ENCODE data around the gene TARM1. TPM values are rescaled to one million over a fixed set of nuclear protein-coding genes. Genes with fewer than 3 reads are reported as not detected.

The TARM1 gene
- total RNA-seq, 1 donor from 2014 or later, result not detected

DNA sequence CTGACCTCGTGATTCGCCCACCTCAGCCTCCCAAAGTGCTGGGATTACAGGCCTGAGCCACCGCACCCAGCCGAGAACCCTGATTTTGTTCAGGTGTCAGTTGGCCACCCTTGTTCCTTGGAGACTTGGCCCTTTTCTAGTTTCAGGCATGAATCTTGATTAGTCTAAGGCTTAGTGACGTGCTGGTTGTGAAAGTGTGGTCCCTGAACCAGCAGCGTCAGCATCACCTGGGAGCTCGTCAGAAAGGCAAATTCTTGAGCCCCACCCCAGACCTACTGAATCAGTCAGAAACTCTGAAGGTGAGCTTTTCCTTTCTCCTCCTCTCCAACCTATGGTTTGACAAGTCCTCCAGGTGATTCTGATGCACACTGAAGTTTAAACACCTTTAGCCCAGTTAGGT lies 54.5 kb downstream of the TARM1 start:
- DNase-seq, result no peak
- H3K4me1 Mint-ChIP-seq (ENCODE audit: low read depth, unreplicated experiment), result peaks cover 6% of the 10 kb centered on the region
- peaks cover 6% of the 10 kb centered on the region for H3K27me3 Mint-ChIP-seq (ENCODE audit: unreplicated experiment)
- no peaks in the 10 kb centered on the region for H3K9me3 Mint-ChIP-seq (ENCODE audit: unreplicated experiment)
- no peak overlapping the region for H3K27ac Mint-ChIP-seq (ENCODE audit: unreplicated experiment)
- TF ChIP-seq, protein P1, sequence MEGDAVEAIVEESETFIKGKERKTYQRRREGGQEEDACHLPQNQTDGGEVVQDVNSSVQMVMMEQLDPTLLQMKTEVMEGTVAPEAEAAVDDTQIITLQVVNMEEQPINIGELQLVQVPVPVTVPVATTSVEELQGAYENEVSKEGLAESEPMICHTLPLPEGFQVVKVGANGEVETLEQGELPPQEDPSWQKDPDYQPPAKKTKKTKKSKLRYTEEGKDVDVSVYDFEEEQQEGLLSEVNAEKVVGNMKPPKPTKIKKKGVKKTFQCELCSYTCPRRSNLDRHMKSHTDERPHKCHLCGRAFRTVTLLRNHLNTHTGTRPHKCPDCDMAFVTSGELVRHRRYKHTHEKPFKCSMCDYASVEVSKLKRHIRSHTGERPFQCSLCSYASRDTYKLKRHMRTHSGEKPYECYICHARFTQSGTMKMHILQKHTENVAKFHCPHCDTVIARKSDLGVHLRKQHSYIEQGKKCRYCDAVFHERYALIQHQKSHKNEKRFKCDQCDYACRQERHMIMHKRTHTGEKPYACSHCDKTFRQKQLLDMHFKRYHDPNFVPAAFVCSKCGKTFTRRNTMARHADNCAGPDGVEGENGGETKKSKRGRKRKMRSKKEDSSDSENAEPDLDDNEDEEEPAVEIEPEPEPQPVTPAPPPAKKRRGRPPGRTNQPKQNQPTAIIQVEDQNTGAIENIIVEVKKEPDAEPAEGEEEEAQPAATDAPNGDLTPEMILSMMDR (IDR thresholded peaks at IDR 0.05; ENCODE audit: partially characterized antibody, unreplicated experiment), result no peak
- H3K4me3 Mint-ChIP-seq (ENCODE audit: unreplicated experiment), result no peak overlapping the region
- H3K36me3 Mint-ChIP-seq (ENCODE audit: unreplicated experiment), result no peaks in the 10 kb centered on the region

DNA sequence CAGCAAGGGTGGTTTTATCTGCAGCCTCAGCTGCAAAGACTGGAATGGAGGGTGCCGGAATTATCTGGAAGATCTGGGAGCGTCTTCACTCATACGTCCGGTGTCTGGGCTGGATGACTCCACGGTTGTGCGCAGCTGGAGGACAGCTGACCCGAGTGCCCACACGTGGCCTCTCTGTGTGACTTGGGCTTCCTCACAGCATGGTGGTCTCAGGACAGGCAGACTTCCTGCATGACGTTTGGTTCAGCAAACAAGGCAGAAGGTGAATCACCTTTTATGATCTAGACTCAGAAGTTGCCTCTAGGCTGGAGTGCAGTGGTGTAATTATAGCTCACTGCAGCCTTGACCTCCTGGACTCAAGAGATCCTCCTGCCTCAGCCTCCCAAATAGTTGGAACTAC lies 56.5 kb downstream of the TARM1 start:
- Mint-ChIP-seq H3K27me3 (ENCODE audit: unreplicated experiment) (peaks cover 10% of the 10 kb centered on the region), H3K4me1 (ENCODE audit: low read depth, unreplicated experiment) (peaks cover 5% of the 10 kb centered on the region), H3K27ac (ENCODE audit: unreplicated experiment) (no peak overlapping the region), H3K9me3 (ENCODE audit: unreplicated experiment) (no peaks in the 10 kb centered on the region), H3K4me3 (ENCODE audit: unreplicated experiment) (no peak overlapping the region), H3K36me3 (ENCODE audit: unreplicated experiment) (no peaks in the 10 kb centered on the region)
- TF ChIP-seq, protein P1 (IDR thresholded peaks at IDR 0.05; ENCODE audit: partially characterized antibody, unreplicated experiment), result no peak
- DNase-seq, result no peak

DNA sequence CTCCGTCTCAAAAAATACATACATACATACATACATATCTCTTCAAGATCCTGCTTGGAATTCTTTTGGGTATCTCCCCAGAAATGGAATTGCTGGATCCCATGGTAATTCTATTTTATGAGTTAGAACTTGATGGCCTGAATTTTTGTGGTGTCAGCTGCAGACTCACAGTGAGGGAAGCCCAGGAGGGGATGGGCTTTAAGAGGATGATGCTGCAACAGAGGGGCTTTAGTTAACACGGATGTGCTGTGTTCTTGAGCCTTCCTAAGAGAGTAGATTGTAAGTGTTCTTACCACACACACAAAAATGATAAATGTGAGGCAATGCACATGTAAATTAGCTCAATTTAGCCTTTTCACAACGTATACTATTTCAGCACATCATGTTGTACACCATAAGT lies 58.0 kb downstream of the TARM1 start:
- no peak for DNase-seq
- Mint-ChIP-seq H3K4me3 (ENCODE audit: unreplicated experiment) (no peak overlapping the region), H3K27ac (ENCODE audit: unreplicated experiment) (no peak overlapping the region), H3K27me3 (ENCODE audit: unreplicated experiment) (peaks cover 10% of the 10 kb centered on the region), H3K36me3 (ENCODE audit: unreplicated experiment) (no peaks in the 10 kb centered on the region), H3K9me3 (ENCODE audit: unreplicated experiment) (no peaks in the 10 kb centered on the region), H3K4me1 (ENCODE audit: low read depth, unreplicated experiment) (peaks cover 5% of the 10 kb centered on the region)
- TF ChIP-seq, protein P1 (IDR thresholded peaks at IDR 0.05; ENCODE audit: partially characterized antibody, unreplicated experiment), result no peak

DNA sequence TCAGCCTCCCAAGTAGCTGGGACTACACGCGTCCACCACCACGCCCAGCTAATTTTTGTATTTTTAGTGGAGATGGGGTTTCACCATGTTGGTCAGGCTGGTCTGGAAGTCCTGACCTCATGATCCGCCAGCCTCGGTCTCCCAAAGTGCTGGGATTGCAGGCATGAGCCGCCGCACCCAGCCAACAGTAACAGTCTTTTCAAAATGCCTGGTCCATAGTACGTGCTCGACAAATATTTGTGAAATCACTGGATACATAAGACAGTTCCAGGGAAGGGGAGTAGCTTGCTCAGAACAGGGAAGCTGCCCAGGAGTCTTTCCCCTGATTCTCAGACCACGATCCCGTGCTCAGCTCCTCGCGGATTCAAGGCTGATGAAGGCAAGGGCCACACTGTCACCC lies 59.2 kb downstream of the TARM1 start:
- Mint-ChIP-seq H3K9me3 (ENCODE audit: unreplicated experiment) (no peaks in the 10 kb centered on the region), H3K27me3 (ENCODE audit: unreplicated experiment) (peaks cover 10% of the 10 kb centered on the region), H3K36me3 (ENCODE audit: unreplicated experiment) (peaks cover 7% of the 10 kb centered on the region), H3K4me3 (ENCODE audit: unreplicated experiment) (no peak overlapping the region), H3K27ac (ENCODE audit: unreplicated experiment) (no peak overlapping the region), H3K4me1 (ENCODE audit: low read depth, unreplicated experiment) (peaks cover 5% of the 10 kb centered on the region)
- TF ChIP-seq, protein P1 (IDR thresholded peaks at IDR 0.05; ENCODE audit: partially characterized antibody, unreplicated experiment), result no peak
- DNase-seq, result no peak

DNA sequence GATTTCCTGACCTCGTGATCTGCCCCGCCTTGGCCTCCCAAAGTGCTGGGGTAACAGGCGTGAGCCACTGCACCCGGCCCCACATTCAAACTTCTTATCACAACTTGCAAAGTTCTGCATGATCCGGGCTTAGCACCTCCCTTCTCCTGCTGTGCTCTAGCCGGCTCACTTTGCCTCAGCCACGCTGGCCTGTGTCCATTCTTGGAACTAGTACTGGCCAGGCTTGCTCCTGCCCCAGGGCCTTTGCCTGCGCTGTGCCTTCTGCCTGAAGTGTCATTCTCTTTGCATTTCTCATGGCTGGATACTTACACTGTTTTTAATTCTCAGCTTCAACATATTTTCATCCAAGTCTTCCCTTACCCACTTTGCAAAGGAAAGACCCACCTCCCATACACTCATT lies 59.8 kb downstream of the TARM1 start:
- H3K27ac Mint-ChIP-seq (ENCODE audit: unreplicated experiment), result no peak overlapping the region
- TF ChIP-seq, protein P1 (IDR thresholded peaks at IDR 0.05; ENCODE audit: partially characterized antibody, unreplicated experiment), result no peak
- H3K4me1 Mint-ChIP-seq (ENCODE audit: low read depth, unreplicated experiment), result peaks cover 5% of the 10 kb centered on the region
- peaks cover 2% of the 10 kb centered on the region for H3K9me3 Mint-ChIP-seq (ENCODE audit: unreplicated experiment)
- no peak for DNase-seq
- H3K4me3 Mint-ChIP-seq (ENCODE audit: unreplicated experiment), result no peak overlapping the region
- H3K27me3 Mint-ChIP-seq (ENCODE audit: unreplicated experiment), result peaks cover 10% of the 10 kb centered on the region
- H3K36me3 Mint-ChIP-seq (ENCODE audit: unreplicated experiment), result peaks cover 7% of the 10 kb centered on the region

Other genes with a start within 250 kb of the TARM1 start
- 61.5 TPM for gene MYADM, start 213.5 kb downstream of the TARM1 start, total RNA-seq (ENCODE audit: unreplicated experiment)
- 33.1 TPM for gene PRKCG, start 199.2 kb downstream of the TARM1 start, total RNA-seq (ENCODE audit: unreplicated experiment)
- gene CACNG7, start 172.1 kb downstream of the TARM1 start, total RNA-seq (ENCODE audit: unreplicated experiment), result 60.4 TPM
- gene CACNG8, start 118.4 kb downstream of the TARM1 start, total RNA-seq (ENCODE audit: unreplicated experiment), result 4.3 TPM
- 0.74 TPM for gene CACNG6, start 89.7 kb downstream of the TARM1 start, total RNA-seq (ENCODE audit: unreplicated experiment)
- not detected for gene VSTM1, start 17.5 kb downstream of the TARM1 start, total RNA-seq (ENCODE audit: unreplicated experiment)
- gene OSCAR, start 19.4 kb upstream of the TARM1 start, total RNA-seq (ENCODE audit: unreplicated experiment), result not detected
- 143 TPM for gene NDUFA3, start 21.5 kb upstream of the TARM1 start, total RNA-seq (ENCODE audit: unreplicated experiment)
- gene TFPT, start 34.3 kb upstream of the TARM1 start, total RNA-seq (ENCODE audit: unreplicated experiment), result 21.9 TPM
- gene PRPF31, start 34.4 kb upstream of the TARM1 start, total RNA-seq (ENCODE audit: unreplicated experiment), result 55.5 TPM
- 56.9 TPM for gene CNOT3, start 56.4 kb upstream of the TARM1 start, total RNA-seq (ENCODE audit: unreplicated experiment)
- gene LENG1, start 78.4 kb upstream of the TARM1 start, total RNA-seq (ENCODE audit: unreplicated experiment), result 3.7 TPM
- gene TMC4, start 91.8 kb upstream of the TARM1 start, total RNA-seq (ENCODE audit: unreplicated experiment), result not detected
- gene MBOAT7, start 108.2 kb upstream of the TARM1 start, total RNA-seq (ENCODE audit: unreplicated experiment), result 62.0 TPM
- gene TSEN34, start 109.9 kb upstream of the TARM1 start, total RNA-seq (ENCODE audit: unreplicated experiment), result 44.8 TPM
- 557 TPM for gene RPS9, start 119.5 kb upstream of the TARM1 start, total RNA-seq (ENCODE audit: unreplicated experiment)
- not detected for gene LILRB3, start 141.6 kb upstream of the TARM1 start, total RNA-seq (ENCODE audit: unreplicated experiment)
- not detected for gene LILRA6, start 161.4 kb upstream of the TARM1 start, total RNA-seq (ENCODE audit: unreplicated experiment)
- gene LILRB5, start 175.9 kb upstream of the TARM1 start, total RNA-seq (ENCODE audit: unreplicated experiment), result 0.17 TPM
- 0.54 TPM for gene LILRB2, start 199.7 kb upstream of the TARM1 start, total RNA-seq (ENCODE audit: unreplicated experiment)
- gene LILRA5, start 231.8 kb upstream of the TARM1 start, total RNA-seq (ENCODE audit: unreplicated experiment), result not detected

Data from glutamatergic neuron (in vitro differentiated cells).